COLO829 (cell line): ENCODE results near the gene SMARCA1.

Experiments used
- DNase-seq: peaks from one replicate; pipeline ENCODE4 v3.0.0; 2012; ENCODE audit warnings: low spot score

The SMARCA1 gene

GRCh38 chrX:129530410-129530809 lies 7.1 kb upstream of the SMARCA1 start:
- DNase-seq: no peak

DNA sequence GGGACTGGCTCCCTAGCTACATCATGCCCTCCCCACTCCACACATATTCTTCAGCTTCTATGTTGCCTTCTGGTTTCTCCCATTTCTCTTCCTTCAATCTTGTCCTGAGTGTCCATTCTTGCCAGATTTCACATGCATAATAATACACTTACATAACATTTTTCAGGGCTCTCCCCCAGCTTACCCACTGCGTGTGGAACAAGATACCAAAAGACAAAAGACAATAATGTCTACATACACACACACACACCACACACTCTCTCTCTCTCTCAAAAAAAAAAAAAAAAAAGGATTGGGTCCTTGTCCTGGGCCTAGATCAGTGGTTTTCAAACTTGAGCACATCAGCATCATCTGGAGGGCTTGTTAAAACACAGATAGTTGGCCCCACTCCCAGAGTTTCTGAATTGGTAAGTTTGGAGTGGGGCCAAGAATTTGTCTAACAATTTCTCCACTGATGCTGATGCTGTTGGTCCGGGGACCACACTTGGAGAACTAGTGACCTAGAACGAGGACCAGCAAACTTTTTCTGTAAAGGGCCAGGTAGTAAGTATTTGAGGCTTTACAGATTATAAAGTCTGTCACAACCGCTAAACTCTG lies 6.5 kb upstream of the SMARCA1 start:
- DNase-seq: no peak

DNA sequence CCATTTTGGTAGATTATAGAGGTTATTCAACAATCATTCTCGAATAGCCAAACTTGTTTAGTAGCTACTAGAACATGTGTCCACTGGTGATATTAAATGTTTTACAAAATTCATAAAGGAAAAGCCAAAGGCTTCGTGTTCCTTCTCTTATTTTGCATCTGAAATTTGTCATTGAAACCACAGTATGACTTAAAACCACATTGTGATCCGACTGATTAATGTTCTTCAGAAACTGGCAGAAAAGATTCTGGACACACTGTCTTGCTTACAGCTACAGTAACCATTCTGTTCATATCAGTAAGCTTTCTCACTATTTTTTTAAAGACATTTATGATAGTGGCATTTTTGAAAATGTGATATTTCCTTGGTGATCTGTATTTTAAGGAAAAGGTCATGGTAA lies 2.6 kb upstream of the SMARCA1 start:
- no peak for DNase-seq

DNA sequence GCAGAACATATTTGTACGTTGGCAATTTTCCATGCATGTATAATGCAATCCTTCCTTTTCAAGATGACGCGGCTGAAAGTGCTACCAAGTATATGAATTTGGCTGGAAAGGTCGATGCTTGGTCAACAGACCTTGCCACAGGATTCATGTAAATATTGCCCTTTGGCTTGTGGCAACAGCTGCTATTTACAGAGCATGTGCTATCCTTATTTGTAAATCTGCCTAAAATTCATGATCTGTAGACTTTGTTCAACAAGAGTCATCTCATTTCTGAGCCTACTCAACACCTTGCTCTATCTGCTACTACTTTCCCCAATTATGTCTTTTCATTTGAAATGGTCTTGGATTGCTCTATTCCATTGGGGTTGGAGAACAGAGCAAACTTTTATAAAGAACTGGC lies 1.9 kb upstream of the SMARCA1 start:
- no peak for DNase-seq

- DNase-seq: no peak
Observed at GRCh38 chrX:129524250-129524850, 1.1 kb upstream of the SMARCA1 start.

DNA sequence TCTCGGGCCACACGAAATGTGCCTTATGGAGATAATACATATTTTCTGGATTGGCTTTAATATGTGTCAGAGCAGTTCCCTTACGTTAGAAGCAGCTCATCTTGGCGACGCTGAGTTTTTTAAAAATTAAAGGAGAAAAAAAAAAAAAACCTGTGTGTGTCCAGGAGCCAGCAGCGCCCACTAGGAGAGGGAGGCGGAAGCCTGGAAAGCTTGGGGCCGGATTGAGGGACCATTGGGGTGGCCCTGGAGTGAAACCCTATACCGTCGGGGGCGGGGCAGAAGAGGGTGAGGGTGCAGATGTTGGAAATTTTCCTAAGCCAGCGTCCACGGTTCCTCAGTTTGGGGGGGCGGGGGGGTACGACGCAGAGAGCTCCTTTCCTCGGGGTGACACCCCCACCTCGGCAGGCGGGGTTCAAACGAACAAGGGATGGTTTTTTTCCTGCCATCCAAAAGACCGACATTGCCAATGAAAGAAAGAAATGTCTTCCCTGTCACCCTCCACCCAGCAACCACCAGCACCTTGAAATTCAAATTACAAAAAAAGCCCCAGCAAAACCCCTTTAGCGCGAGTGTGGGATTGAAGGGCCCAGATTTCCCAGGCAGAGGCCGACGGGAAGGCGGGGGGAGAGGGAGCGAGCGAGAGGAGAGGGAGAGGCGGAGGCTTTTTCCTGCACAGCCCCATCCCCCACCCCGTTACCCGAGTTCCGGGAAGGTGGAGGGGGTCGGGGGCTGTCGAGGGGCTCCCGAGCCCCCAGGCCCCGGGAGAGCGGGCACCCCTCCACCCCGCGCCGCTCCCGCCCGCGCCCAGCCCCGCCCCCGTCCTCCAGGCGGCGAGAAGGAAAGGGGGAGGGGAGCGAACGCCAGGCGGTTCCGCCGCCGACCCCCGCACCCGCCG lies 859 bp downstream of the SMARCA1 start:
- peak; percentile 60 for DNase-seq

DNA sequence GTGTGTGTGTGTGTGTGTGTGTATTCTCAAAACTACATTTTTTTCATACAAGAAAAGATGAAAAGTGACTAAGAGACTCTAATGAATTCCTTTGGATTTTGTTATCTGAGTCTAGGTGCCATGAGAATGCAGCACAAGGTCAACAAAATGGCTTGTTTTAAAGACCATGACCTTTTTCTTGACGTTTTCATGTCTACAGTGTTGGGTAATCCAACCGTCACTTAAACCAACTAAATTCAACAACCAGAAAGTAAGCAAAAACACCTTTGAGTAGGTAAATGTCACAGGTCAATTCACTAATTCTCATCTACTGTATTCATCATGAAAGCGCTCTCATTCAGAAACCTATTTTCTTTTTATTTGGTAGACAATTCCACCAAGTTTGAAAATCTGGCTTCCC lies 3.1 kb downstream of the SMARCA1 start:
- no peak for DNase-seq

DNA sequence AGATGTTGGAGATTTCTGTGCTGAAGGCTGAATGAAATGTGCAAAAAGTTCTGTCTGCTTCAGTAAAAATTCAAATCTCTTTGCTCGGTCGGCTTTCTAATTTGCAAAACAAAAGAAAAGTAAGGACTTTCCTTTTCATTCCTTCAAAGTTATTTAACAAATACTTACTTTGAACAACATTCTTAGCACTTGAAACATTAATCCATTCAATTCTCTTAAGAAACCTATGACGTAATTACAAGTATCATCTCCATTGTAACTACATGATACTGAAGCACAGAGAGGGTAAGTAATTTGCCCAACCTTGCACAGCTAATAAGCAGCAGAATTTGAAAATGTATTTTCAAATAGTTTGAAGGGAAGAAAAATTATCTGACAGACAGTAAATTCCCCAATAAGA lies 6.9 kb downstream of the SMARCA1 start:
- DNase-seq: no peak

DNA sequence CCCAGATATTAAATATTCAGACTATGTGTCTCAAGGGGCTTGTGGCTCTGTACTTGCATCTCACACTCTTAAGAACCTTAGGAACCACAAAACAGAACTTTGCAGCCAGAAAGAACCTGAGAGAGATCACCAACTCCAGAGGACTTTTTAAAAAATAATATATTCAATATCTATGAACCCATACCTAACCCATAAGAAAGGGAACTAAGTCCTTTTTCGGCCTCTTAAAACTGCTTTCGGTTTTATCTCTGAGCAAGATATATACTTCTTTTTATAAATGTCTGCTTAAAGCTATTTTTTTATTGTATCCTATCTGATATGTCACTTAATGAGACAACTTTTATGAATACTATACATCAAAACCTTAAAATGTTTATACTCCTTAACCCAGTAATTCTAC lies 10.9 kb downstream of the SMARCA1 start:
- no peak for DNase-seq

- no peak for DNase-seq
Observed at GRCh38 chrX:129511689-129512088, 11.6 kb downstream of the SMARCA1 start.

DNA sequence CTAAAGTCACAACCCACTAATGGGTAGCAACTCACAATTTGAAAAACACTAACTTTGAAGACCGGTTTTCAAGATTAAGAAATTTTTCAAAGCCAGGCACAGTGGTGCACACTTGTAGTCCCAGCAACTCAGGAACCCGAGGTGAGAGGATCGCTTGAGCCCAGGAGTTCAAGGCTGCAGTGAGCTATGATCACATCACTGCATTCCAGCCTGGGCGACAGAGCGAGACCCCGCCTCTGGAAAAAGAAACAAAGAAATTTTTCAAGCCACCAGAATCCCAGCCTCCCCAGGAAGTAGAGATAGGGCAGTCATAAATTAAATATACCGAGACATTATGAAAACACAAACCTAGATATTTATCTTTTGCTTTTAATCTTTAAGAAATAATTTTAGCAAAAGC lies 13.0 kb downstream of the SMARCA1 start:
- DNase-seq: no peak

DNA sequence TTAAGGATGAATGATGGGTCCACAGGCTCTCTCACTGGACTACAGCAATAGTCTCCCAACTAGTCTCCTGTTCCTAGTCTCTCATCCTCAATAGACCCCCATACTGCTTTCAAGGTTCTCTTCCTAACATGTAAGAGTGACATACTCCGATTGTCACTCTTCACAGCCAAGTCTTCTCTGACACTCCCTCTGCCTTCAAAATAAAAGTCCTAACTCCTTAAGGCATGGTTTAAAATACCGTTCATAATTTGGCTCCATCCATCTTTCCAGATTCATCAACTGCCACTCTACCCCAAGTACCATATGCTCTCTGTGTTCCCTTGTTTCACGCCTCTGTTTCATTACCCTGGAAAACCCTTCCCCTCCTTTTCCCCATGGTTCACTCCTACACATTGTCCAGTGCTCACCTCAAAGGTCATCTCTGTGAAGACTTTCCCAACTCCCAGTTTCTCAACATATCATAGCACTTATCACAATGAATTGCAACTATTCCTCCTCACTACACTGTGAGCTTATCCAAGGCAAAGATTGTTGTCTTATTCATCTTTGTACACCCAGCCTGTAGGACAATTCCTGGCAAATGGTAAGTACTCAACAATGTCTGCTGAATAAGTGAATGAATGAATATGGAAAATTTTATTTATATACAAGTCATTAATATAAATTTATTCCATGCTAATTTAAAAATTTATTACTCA lies 26.0 kb downstream of the SMARCA1 start:
- no peak for DNase-seq

DNA sequence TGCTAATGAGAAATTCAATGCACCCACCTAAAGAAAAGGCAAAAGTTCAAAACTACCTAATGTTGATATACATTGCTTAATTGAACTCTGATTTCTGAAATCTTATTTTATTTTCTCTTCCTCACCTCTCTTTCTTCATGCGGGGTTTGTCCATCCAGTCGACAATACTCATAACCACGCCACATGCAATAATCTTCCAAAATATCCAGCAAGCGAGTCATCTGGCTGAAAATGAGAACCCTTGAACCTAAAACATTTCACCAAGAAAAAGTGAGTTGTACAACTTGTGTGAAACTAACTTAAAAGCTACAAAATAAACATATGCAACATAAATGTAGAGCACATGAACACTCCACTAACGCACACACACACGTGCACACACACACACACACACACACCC lies 26.7 kb downstream of the SMARCA1 start:
- no peak for DNase-seq

DNA sequence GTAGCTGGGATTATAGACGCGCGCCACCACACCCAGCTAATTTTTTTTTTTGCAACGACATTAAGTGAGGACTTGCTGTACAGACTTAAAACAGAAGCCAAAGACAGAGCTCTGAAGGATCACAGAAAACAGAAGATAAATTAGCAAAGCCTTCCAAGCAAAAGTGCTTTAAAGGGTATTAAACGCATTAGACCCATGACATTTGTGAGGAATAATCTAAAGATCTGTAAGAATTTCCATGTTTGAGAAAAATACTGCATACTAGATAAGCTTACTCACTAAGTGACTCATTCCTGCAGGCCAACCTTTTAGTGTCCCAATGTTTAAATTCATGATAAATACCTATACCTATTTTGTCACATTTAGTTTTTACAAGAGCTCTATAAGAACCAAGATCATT lies 27.4 kb downstream of the SMARCA1 start:
- no peak for DNase-seq

DNA sequence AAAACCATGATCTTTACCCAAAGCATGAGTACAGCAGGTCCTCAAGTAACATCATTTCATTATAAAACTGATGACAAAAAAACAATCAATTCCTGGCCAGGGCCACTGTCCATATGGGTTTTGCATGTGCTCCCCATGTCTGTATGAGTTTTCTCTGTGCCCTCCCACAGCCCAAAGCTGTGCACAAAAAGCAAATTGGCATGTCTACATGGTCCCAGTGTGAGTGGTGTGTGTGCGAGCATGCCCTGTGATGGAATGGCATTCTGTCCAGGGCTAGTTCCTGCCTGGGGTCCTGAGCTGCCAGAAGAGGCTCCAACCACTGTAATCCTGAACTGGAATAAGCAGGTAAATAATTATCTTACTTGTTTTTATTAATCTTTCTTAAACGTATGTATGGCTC lies 28.4 kb downstream of the SMARCA1 start:
- DNase-seq: no peak

DNA sequence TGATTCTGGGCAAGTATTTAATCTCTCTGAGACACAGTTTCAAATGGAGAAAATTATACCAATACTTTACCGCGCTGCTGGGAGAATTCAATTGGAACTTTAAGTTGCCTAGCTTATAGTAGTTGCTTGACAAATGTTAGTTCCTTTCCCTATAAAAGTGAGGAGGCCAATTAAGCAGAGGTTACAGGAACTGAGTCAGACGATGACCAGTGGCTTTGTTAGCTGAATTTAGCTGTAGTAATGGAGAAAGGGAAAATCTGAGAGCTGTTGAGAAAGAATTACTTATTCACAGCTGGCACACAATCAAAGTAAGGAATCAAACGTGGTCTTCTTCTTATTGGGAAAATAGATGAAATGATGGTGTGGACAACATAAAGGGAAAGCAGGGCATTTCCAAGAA lies 29.6 kb downstream of the SMARCA1 start:
- peak; percentile 31 for DNase-seq

DNA sequence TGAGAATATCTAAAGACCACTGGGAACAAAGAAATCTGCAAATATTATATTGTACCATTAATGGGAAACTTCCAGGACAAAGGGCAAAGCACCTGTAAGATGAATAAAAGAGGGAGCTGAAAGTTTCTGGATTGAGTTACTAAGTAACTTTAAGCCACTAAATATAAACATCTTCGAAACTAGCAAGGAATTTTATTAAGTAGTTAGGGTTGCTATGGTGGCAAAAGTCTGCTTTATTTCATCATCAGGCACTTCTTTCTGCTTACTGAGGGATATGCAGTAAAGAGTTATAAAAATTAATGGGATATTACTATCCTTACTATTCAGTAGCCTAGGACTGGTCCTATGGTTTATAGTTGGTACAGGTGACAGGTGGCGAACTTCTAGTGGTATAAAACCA lies 33.0 kb downstream of the SMARCA1 start:
- no peak for DNase-seq

DNA sequence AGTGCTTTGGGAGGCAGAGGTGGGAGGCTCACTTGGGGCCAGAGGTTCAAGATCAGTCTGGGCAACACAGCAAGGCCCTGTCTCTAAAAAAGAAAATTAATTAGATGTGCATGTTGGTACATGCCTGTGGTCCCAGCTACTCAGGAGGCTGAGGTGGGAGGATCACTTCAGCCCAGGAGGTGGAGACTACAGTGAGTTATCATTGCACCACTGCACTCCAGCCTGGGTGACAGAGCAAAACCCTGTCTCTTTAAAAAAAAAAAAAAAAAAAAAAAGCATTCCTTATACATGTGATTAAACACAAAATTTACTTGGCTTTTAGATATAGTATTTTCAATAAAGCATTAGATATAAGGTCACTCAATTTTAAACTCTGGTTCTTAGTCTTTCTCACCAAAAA lies 34.9 kb downstream of the SMARCA1 start:
- DNase-seq: no peak

DNA sequence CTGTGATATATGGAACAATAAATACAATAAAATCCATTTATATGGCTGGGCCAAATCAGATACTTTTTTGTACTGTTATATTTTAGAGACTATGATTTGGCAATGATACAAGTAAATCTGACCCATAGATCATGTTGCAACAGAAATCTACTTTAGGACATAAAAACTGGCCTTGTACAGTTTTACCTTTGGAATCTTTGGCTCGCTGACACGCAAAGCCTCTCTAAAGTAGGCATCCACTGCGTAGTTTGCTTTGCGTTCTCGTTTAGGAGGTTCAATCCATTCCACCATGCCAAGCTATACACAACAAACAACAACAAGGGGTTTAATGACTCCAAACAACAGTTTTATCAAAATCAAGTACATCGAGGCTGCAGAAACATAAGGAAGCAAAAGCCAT lies 42.4 kb downstream of the SMARCA1 start:
- no peak for DNase-seq

GRCh38 chrX:129478516-129478915 lies 44.8 kb downstream of the SMARCA1 start:
- DNase-seq: peak; percentile 11

- DNase-seq: no peak
Observed at GRCh38 chrX:129472116-129472515, 51.2 kb downstream of the SMARCA1 start.

GRCh38 chrX:129462707-129463106 lies 60.6 kb downstream of the SMARCA1 start:
- DNase-seq: peak; percentile 24
